IMR-90 (cell line): ENCODE measurements around the gene GABPB1. TPM values are rescaled to one million over a fixed set of nuclear protein-coding genes. Genes with fewer than 3 reads are reported as not detected.

ENCODE experiments used
- ATAC-seq: fragments of 200-7000 bp; cut with Tn5 transposase; 2 replicates; pipeline ENCODE4 v1.9.1; 2020; ENCODE audit warnings: low read depth, mild to moderate bottlenecking, moderate library complexity
- BruUV-seq: library from RNA; stranded (reverse); fragments of 400-500 nt; replicated peaks from 2 replicates; lab custom pipeline; 2021; lab: Mats Ljungman, UMichigan
- CTCF ChIA-PET: fragments of 300-600 bp; formaldehyde crosslinking; extraction: SDS; loops from one replicate; lab custom pipeline; 2021; ENCODE audit warnings: antibody characterized with exemption; lab: Yijun Ruan, JAX
- POLR2A ChIA-PET: fragments of 300-600 bp; sonication (Branson Sonifier 250); formaldehyde crosslinking; loops from one replicate; lab custom pipeline; 2022; ENCODE audit warnings: antibody characterized with exemption; ENCODE audit not compliant: unreplicated experiment; lab: Charles Lee
- DNase-seq: peaks from one replicate; pipeline ENCODE4 v3.0.0; 2013
- H2AFZ ChIP-seq: replicated peaks from 2 replicates; pipeline ENCODE3; 2013; ENCODE audit warnings: low read length, mild to moderate bottlenecking; ENCODE audit not compliant: poor library complexity
- H2AK5ac ChIP-seq: 2 replicates; pipeline ENCODE4 v1.6.1; 2013; ENCODE audit warnings: low read depth, low read length, inconsistent platforms
- H2AK9ac ChIP-seq: replicated peaks from 2 replicates; pipeline ENCODE3; 2013; ENCODE audit warnings: mild to moderate bottlenecking, low read depth, low read length, moderate library complexity; ENCODE audit not compliant: poor library complexity
- H2BK120ac ChIP-seq: 2 replicates; pipeline ENCODE4 v1.6.1; 2013; ENCODE audit warnings: low read depth, low read length, inconsistent platforms
- H2BK15ac ChIP-seq: 3 replicates; pipeline ENCODE4 v1.6.1; 2013; ENCODE audit warnings: low read depth, low read length, inconsistent platforms
- H2BK20ac ChIP-seq: 2 replicates; pipeline ENCODE4 v1.6.1; 2013; ENCODE audit warnings: low read depth, mild to moderate bottlenecking, inconsistent platforms, low read length, moderate library complexity
- H2BK5ac ChIP-seq: 2 replicates; pipeline ENCODE4 v1.6.1; 2013; ENCODE audit warnings: mild to moderate bottlenecking, low read depth, low read length, inconsistent platforms; ENCODE audit not compliant: poor library complexity, severe bottlenecking
- H3K14ac ChIP-seq: replicated peaks from 2 replicates; pipeline ENCODE4 v1.6.1; 2013; ENCODE audit warnings: low read depth, low read length, inconsistent platforms
- H3K18ac ChIP-seq: 2 replicates; pipeline ENCODE4 v1.6.1; 2013; ENCODE audit warnings: low read depth, low read length, control low read depth
- H3K23ac ChIP-seq: 2 replicates; pipeline ENCODE4 v1.6.1; 2013; ENCODE audit warnings: low read depth, low read length, inconsistent platforms
- H3K27ac ChIP-seq: 2 replicates; pipeline ENCODE4 v1.5.1; 2013; ENCODE audit warnings: mild to moderate bottlenecking, control low read depth, low read length; ENCODE audit not compliant: insufficient read depth
- H3K27me3 ChIP-seq: 2 replicates; pipeline ENCODE4 v1.6.1; 2013; ENCODE audit warnings: low read length; ENCODE audit not compliant: control insufficient read depth, insufficient read depth
- H3K36me3 ChIP-seq: 2 replicates; pipeline ENCODE4 v1.6.1; 2013; ENCODE audit warnings: low read length, mixed read lengths; ENCODE audit not compliant: control insufficient read depth, insufficient read depth
- H3K4ac ChIP-seq: 2 replicates; pipeline ENCODE4 v1.6.1; 2013; ENCODE audit warnings: low read depth, low read length, inconsistent platforms
- H3K4me1 ChIP-seq: 2 replicates; pipeline ENCODE4 v1.6.1; 2013; ENCODE audit warnings: low read length, mixed read lengths; ENCODE audit not compliant: control insufficient read depth, insufficient read depth
- H3K4me2 ChIP-seq: 2 replicates; pipeline ENCODE4 v1.6.1; 2013; ENCODE audit warnings: low read depth, mild to moderate bottlenecking, control low read depth, low read length, moderate library complexity
- H3K4me3 ChIP-seq: 2 replicates; pipeline ENCODE4 v1.5.1; 2013; ENCODE audit warnings: low read depth, mild to moderate bottlenecking, control low read depth, low read length, moderate library complexity; ENCODE audit not compliant: insufficient read depth
- H3K56ac ChIP-seq: 2 replicates; pipeline ENCODE4 v1.6.1; 2013; ENCODE audit warnings: low read length, inconsistent platforms; ENCODE audit not compliant: insufficient read depth; ENCODE audit errors: extremely low read depth
- H3K79me1 ChIP-seq, 2 experiments: 2 replicates each; pipeline ENCODE4 v1.6.1; 2013; ENCODE audit warnings: low read length in 2 of 2, inconsistent platforms in 1 of 2, low read depth in 1 of 2
- H3K9ac ChIP-seq: 2 replicates; pipeline ENCODE4 v1.6.1; 2013; ENCODE audit warnings: low read depth, low read length, control low read depth
- H3K9me1 ChIP-seq: 2 replicates; pipeline ENCODE4 v1.6.1; 2013; ENCODE audit warnings: low read length, inconsistent platforms; ENCODE audit not compliant: insufficient read depth
- H3K9me3 ChIP-seq: 2 replicates; pipeline ENCODE4 v1.6.1; 2013; ENCODE audit warnings: low read length; ENCODE audit not compliant: control insufficient read depth, insufficient read depth
- H4K20me1 ChIP-seq: 2 replicates; pipeline ENCODE4 v1.6.1; 2013; ENCODE audit warnings: low read length, inconsistent platforms; ENCODE audit not compliant: insufficient read depth
- H4K5ac ChIP-seq: 2 replicates; pipeline ENCODE4 v1.6.1; 2013; ENCODE audit warnings: mild to moderate bottlenecking, low read depth, low read length, control low read depth
- H4K8ac ChIP-seq, 2 experiments: 2 replicates each; pipeline ENCODE4 v1.6.1; 2013; ENCODE audit warnings: low read depth in 2 of 2, low read length in 2 of 2, control low read depth in 1 of 2, inconsistent platforms in 1 of 2
- H4K91ac ChIP-seq: 2 replicates; pipeline ENCODE4 v1.6.1; 2013; ENCODE audit warnings: low read depth, low read length, inconsistent platforms; ENCODE audit not compliant: insufficient read depth
- CEBPB ChIP-seq: IDR thresholded peaks from 2 replicates; pipeline ENCODE4 v1.6.1; 2012; ENCODE audit warnings: low read depth, low read length, improper control_type of control experiment
- CHD1 ChIP-seq: IDR thresholded peaks from 2 replicates; pipeline ENCODE4 v1.6.1; 2012; ENCODE audit warnings: low read depth, low read length, improper control_type of control experiment
- MAFK ChIP-seq: IDR thresholded peaks from 2 replicates; pipeline ENCODE4 v1.6.1; 2012; ENCODE audit warnings: low read depth, low read length, improper control_type of control experiment
- MAZ ChIP-seq: IDR thresholded peaks from 2 replicates; pipeline ENCODE4 v1.6.1; 2012; ENCODE audit warnings: low read depth, mild to moderate bottlenecking, low read length, improper control_type of control experiment, moderate library complexity, borderline replicate concordance
- MXI1 ChIP-seq: IDR thresholded peaks from 2 replicates; pipeline ENCODE4 v1.6.1; 2012; ENCODE audit warnings: low read depth, mild to moderate bottlenecking, low read length, moderate library complexity, borderline replicate concordance
- NFE2L2 ChIP-seq: fragments of 150-350 bp; IDR thresholded peaks from 2 replicates; pipeline ENCODE4 v1.6.1; 2016; ENCODE audit warnings: low read depth, mild to moderate bottlenecking, low read length
- POLR2A ChIP-seq: IDR thresholded peaks from 2 replicates; pipeline ENCODE4 v1.6.1; 2012; ENCODE audit warnings: mild to moderate bottlenecking, low read depth, low read length
- SMC3 ChIP-seq: fragments of 150-350 bp; IDR thresholded peaks from 2 replicates; pipeline ENCODE4 v1.6.1; 2016; ENCODE audit warnings: low read depth, mild to moderate bottlenecking, antibody characterized with exemption, low read length, moderate library complexity
- WGBS, 2 experiments: methylation state at CpG; one replicate each; pipeline versions ENCODE4 v1.1.5 to v1.1.7; 2013; ENCODE audit warnings: missing lambda C conversion rate in 2 of 2; ENCODE audit not compliant: insufficient read length in 1 of 2; ENCODE audit errors: extremely low coverage in 2 of 2; 5-methylcytosine and 5-hydroxymethylcytosine counted together
- dilution Hi-C: fragments of 300-500 bp; cut with HindIII; formaldehyde crosslinking; loops from one replicate; pipeline ENCODE4 v1.14.3; 2018; ENCODE audit warnings: low sequenced_read_pairs; ENCODE audit not compliant: unreplicated experiment
- in situ Hi-C: fragments of 300-500 bp; cut with MboI; formaldehyde crosslinking; loops from 3 replicates; pipeline ENCODE4 v1.14.3; 2019; ENCODE audit warnings: low sequenced_read_pairs, inconsistent platforms, mixed read lengths
- intact Hi-C: fragments of 100-400 bp; cut with micrococcal nuclease; formaldehyde crosslinking; loops from 2 replicates; pipeline ENCODE4 v1.10.0; 2022
- polyA plus RNA-seq, 3 experiments: library from polyadenylated mRNA; depleted of rRNA; stranded (reverse); fragments of >200 nt; gene quantifications; 2 replicates each; pipeline ENCODE4 v1.2.3, GENCODE V29; 2012; ENCODE audit warnings: low replicate concordance in 1 of 3
- total RNA-seq: library from RNA; depleted of rRNA; stranded (reverse); fragments of >200 nt; gene quantifications from 2 replicates; pipeline ENCODE4 v1.2.3, GENCODE V29; 2012
- TF ChIP-seq, protein P1 (sequence below): conservative IDR thresholded peaks from 2 replicates; pipeline ENCODE4 v1.5.1; 2012; ENCODE audit warnings: mild to moderate bottlenecking, low read depth, low read length, improper control_type of control experiment
- TF ChIP-seq, protein P2 (sequence below): fragments of 150-350 bp; IDR thresholded peaks from 2 replicates; pipeline ENCODE4 v1.6.1; 2016; ENCODE audit warnings: low read depth, mild to moderate bottlenecking, low read length, moderate library complexity, borderline replicate concordance

The GABPB1 gene
- total and polyA plus RNA-seq, 2 of the 4 experiments (the other 2 are of a cell fraction) = 26.3 to 89.3 TPM

DNA sequence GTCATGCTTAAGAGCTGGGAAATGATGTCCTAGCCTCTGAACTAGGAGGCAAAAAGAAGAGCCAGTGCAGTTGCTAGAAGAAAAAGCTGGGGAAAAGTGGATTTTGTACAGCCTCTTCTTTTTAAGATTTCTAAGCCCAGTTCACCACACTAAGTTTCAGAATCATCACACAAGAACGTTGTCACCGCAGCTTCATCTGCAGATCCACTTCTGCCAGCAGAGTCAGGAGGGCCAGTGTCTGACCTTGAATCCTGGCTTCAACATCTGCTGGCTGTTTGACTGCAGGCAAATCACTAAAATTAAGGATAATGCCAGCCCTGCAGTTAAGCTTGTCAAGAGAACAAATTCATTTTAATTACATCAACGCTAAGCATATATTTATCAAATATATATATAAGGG is 125.7 kb downstream of the GABPB1 start:
- no peak overlapping the region for H3K18ac ChIP-seq
- H4K8ac ChIP-seq = no peak overlapping the region
- no peak overlapping the region for H3K27ac ChIP-seq
- dilution Hi-C loops = no loop called here
- no peaks in the 10 kb centered on the region for H3K9me3 ChIP-seq
- intact Hi-C loops = no loop called here
- H2BK20ac ChIP-seq = no peak overlapping the region
- H2AK9ac ChIP-seq = no peak overlapping the region
- no peak overlapping the region for H2AFZ ChIP-seq
- no peak overlapping the region for H3K4ac ChIP-seq
- H4K5ac ChIP-seq = no peak overlapping the region
- ATAC-seq = no peak
- ChIA-PET POLR2A (no interaction called here), CTCF (interaction anchor here (0.5 to 3.2 kb wide), 2 partner anchors 12 to 22 kb away, joined by 5 to 9 read pairs; no protein-coding TSS in a partner anchor)
- H3K56ac ChIP-seq = no peak overlapping the region
- no peak overlapping the region for H3K23ac ChIP-seq
- H2BK15ac ChIP-seq = no peak overlapping the region
- no peak for DNase-seq
- TF ChIP-seq, protein P1, sequence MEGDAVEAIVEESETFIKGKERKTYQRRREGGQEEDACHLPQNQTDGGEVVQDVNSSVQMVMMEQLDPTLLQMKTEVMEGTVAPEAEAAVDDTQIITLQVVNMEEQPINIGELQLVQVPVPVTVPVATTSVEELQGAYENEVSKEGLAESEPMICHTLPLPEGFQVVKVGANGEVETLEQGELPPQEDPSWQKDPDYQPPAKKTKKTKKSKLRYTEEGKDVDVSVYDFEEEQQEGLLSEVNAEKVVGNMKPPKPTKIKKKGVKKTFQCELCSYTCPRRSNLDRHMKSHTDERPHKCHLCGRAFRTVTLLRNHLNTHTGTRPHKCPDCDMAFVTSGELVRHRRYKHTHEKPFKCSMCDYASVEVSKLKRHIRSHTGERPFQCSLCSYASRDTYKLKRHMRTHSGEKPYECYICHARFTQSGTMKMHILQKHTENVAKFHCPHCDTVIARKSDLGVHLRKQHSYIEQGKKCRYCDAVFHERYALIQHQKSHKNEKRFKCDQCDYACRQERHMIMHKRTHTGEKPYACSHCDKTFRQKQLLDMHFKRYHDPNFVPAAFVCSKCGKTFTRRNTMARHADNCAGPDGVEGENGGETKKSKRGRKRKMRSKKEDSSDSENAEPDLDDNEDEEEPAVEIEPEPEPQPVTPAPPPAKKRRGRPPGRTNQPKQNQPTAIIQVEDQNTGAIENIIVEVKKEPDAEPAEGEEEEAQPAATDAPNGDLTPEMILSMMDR = no peak
- TF ChIP-seq, protein P2, sequence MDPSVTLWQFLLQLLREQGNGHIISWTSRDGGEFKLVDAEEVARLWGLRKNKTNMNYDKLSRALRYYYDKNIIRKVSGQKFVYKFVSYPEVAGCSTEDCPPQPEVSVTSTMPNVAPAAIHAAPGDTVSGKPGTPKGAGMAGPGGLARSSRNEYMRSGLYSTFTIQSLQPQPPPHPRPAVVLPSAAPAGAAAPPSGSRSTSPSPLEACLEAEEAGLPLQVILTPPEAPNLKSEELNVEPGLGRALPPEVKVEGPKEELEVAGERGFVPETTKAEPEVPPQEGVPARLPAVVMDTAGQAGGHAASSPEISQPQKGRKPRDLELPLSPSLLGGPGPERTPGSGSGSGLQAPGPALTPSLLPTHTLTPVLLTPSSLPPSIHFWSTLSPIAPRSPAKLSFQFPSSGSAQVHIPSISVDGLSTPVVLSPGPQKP = no peak
- TF ChIP-seq MAFK (no peak), CEBPB (no peak), SMC3 (no peak), MXI1 (no peak), CHD1 (no peak), NFE2L2 (no peak), POLR2A (no peak), MAZ (no peak)
- H3K4me1 ChIP-seq = peaks cover 2% of the 10 kb centered on the region; the same call in 1 of the 2 replicates
- no peak overlapping the region for H2BK5ac ChIP-seq
- H3K9ac ChIP-seq = no peak overlapping the region
- H3K14ac ChIP-seq = no peak overlapping the region
- H3K36me3 ChIP-seq = no peaks in the 10 kb centered on the region
- H3K27me3 ChIP-seq = no peaks in the 10 kb centered on the region
- no peak overlapping the region for H3K4me3 ChIP-seq
- no peak overlapping the region for H3K4me2 ChIP-seq
- no peak overlapping the region for H2BK120ac ChIP-seq
- in situ Hi-C loops = no loop called here
- peaks cover 8% of the 10 kb centered on the region; the same call in 1 of the 2 replicates for H3K9me1 ChIP-seq
- no peaks in the 10 kb centered on the region for H4K20me1 ChIP-seq
- BruUV-seq = no TSS peak
- H3K79me1 ChIP-seq = no peaks in the 10 kb centered on the region
- no peak overlapping the region for H2AK5ac ChIP-seq
- H4K91ac ChIP-seq = no peak overlapping the region
- 60% methylated on average over 1 of the region's 3 CpGs; no CpG with 5 or more reads in 1 of the 2 experiments for WGBS, 2 experiments
